OCI-LY7 (cell line): Measurements from ENCODE around the gene GATA5.

Experiments
- EZH2phosphoT487 ChIP-seq: fragments of 200-600 bp; sonication (generic); IDR thresholded peaks from 2 replicates; pipeline ENCODE4 v1.6.1; 2018; ENCODE audit warnings: low read depth, borderline replicate concordance, mild to moderate bottlenecking, mixed run types, antibody characterized with exemption, low read length, moderate library complexity, mixed read lengths
- TF ChIP-seq, protein P1 (sequence below): fragments of 200-600 bp; sonication (generic); conservative IDR thresholded peaks from 2 replicates; pipeline ENCODE4 v1.5.1; 2014; ENCODE audit warnings: mild to moderate bottlenecking, antibody characterized with exemption, low read length, moderate library complexity, mixed read lengths

DNA sequence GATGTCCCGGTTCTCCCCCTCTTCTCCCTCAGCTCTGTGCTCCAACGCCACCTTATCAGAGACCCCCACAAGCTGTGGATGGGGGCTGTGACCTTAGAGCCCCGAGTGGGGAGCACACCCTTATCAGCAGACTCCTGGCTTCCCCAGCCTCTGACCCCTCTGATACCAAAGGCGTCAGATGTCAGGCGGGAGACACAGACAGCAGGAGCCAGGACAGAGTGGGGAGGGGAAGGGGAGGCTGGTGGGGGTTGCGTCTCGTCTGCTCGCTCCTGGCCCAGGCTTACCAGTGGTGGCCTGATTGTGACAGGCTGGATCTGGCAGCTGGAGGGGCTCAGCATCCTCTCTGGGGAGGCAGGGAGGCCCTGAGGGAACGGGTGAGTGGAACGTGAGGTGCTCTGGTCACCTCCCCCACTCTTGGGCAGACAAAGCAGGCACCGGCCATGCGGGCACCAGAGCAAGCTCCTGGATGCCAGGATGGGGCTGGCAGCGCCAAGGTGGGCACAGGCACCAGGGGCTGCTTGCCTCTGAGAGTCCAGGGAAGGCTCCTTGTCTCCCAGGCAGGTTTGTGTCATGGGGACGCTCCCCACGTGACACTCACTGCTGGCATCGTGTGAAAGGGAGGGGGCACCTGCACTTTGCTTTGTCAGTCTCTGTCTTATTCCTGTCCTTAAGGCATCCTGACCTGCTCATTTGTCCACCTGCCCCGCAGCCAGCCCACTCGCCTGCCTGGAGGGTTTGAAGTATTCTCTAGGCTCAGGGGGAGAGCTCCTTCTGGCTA, 27.8 kb upstream of the GATA5 start:
- no peak for TF ChIP-seq EZH2phosphoT487
- TF ChIP-seq, protein P1, sequence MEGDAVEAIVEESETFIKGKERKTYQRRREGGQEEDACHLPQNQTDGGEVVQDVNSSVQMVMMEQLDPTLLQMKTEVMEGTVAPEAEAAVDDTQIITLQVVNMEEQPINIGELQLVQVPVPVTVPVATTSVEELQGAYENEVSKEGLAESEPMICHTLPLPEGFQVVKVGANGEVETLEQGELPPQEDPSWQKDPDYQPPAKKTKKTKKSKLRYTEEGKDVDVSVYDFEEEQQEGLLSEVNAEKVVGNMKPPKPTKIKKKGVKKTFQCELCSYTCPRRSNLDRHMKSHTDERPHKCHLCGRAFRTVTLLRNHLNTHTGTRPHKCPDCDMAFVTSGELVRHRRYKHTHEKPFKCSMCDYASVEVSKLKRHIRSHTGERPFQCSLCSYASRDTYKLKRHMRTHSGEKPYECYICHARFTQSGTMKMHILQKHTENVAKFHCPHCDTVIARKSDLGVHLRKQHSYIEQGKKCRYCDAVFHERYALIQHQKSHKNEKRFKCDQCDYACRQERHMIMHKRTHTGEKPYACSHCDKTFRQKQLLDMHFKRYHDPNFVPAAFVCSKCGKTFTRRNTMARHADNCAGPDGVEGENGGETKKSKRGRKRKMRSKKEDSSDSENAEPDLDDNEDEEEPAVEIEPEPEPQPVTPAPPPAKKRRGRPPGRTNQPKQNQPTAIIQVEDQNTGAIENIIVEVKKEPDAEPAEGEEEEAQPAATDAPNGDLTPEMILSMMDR, result no peak
